SU-DHL-6 (cell line): ENCODE data around the gene KCNH4.

Experiments
- H2AFZ ChIP-seq: fragments of 200-600 bp; sonication (generic); 2 replicates; pipeline ENCODE4 v1.6.1; 2014; ENCODE audit warnings: low read depth, mild to moderate bottlenecking, moderate library complexity, mixed read lengths, antibody characterized with exemption, low read length; ENCODE audit not compliant: severe bottlenecking
- H3F3A ChIP-seq: fragments of 200-600 bp; shearing (Covaris generic); 2 replicates; pipeline ENCODE4 v1.6.0; 2016; ENCODE audit warnings: antibody characterized with exemption, mild to moderate bottlenecking; ENCODE audit not compliant: insufficient read depth
- H3K27ac ChIP-seq: fragments of 200-600 bp; sonication (generic); 2 replicates; pipeline ENCODE4 v1.5.1; 2016; ENCODE audit warnings: low read depth, mild to moderate bottlenecking, low read length, moderate library complexity, mixed read lengths
- H3K27me3 ChIP-seq: fragments of 200-600 bp; sonication (generic), shearing (Covaris generic); 2 replicates; pipeline ENCODE4 v1.6.0; 2014; ENCODE audit warnings: mild to moderate bottlenecking, low read length
- H3K36me3 ChIP-seq: fragments of 200-600 bp; sonication (generic); 2 replicates; pipeline ENCODE4 v1.6.1; 2014; ENCODE audit warnings: mild to moderate bottlenecking, low read length, mixed read lengths
- H3K4me2 ChIP-seq: fragments of 300-600, 200-600 bp; shearing (Covaris generic), sonication (generic); 2 replicates; pipeline ENCODE4 v1.6.0; 2014; ENCODE audit warnings: low read length, low read depth, mild to moderate bottlenecking; ENCODE audit not compliant: poor library complexity, severe bottlenecking
- H3K4me3 ChIP-seq: fragments of 200-600 bp; sonication (generic); 2 replicates; pipeline ENCODE4 v1.5.1; 2014; ENCODE audit warnings: antibody characterized with exemption, low read length, mild to moderate bottlenecking, mixed read lengths; ENCODE audit not compliant: insufficient read depth, poor library complexity, severe bottlenecking
- H3K79me2 ChIP-seq: fragments of 200-600 bp; sonication (generic); 2 replicates; pipeline ENCODE4 v1.6.1; 2014; ENCODE audit warnings: mild to moderate bottlenecking, low read length, moderate library complexity; ENCODE audit not compliant: insufficient read depth
- H3K9ac ChIP-seq: fragments of 200-600 bp; sonication (generic); 2 replicates; pipeline ENCODE4 v1.7.0; 2014; ENCODE audit warnings: mild to moderate bottlenecking, low read length
- H3K9me2 ChIP-seq: fragments of 200-600 bp; sonication (generic); replicated peaks from 2 replicates; pipeline ENCODE4 v1.6.1; 2014; ENCODE audit warnings: low read length; ENCODE audit not compliant: insufficient read depth
- H3K9me3 ChIP-seq: fragments of 200-600 bp; sonication (generic); 2 replicates; pipeline ENCODE4 v1.6.1; 2014; ENCODE audit warnings: low read length, mixed read lengths; ENCODE audit not compliant: insufficient read depth
- H4K20me1 ChIP-seq: fragments of 200-600 bp; sonication (generic); 2 replicates; pipeline ENCODE4 v1.6.1; 2014; ENCODE audit warnings: low read depth, mild to moderate bottlenecking, antibody characterized with exemption, low read length, moderate library complexity, mixed read lengths
- EZH2phosphoT487 ChIP-seq: fragments of 200-600 bp; sonication (generic), shearing (Covaris generic); conservative IDR thresholded peaks from 2 replicates; pipeline ENCODE4 v1.6.1; 2018; ENCODE audit warnings: mild to moderate bottlenecking, antibody characterized with exemption, low read length, moderate library complexity, mixed read lengths
- TF ChIP-seq, protein P1 (sequence below): fragments of 200-600 bp; sonication (generic); IDR thresholded peaks from one replicate; pipeline ENCODE4 v1.5.1; 2017; ENCODE audit warnings: antibody characterized with exemption, mild to moderate bottlenecking, low read length, moderate library complexity; ENCODE audit not compliant: insufficient read depth, poor library complexity, severe bottlenecking

Gene KCNH4

DNA sequence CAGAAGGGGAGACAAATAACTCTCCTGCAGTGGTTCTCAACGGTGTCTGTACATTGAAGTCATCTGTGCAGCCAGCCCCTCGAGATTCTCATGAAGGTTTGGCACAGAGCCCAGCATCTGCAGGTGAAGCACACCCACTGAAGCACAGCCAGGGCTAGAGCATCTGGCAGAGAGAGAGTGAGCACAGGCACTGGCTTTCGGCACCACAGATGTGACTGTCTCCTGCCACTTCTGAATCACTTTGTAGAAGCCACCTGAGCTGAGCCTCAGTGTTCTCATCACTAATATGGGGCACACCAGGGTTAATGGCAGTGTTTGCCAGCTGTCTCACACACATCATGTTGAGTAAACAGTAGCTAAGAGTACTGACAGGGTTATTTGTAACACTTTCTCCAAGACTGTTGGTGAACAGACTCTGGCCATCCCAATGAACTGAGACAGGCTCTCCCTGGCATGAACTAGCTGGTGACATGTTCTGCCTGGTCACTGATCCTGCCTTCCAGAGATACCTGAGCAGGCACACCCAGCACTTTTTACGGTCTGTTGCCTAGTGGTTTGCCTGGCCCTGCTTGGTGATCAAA is 47.4 kb downstream of the KCNH4 start:
- TF ChIP-seq EZH2phosphoT487: no peak
- TF ChIP-seq, protein P1, sequence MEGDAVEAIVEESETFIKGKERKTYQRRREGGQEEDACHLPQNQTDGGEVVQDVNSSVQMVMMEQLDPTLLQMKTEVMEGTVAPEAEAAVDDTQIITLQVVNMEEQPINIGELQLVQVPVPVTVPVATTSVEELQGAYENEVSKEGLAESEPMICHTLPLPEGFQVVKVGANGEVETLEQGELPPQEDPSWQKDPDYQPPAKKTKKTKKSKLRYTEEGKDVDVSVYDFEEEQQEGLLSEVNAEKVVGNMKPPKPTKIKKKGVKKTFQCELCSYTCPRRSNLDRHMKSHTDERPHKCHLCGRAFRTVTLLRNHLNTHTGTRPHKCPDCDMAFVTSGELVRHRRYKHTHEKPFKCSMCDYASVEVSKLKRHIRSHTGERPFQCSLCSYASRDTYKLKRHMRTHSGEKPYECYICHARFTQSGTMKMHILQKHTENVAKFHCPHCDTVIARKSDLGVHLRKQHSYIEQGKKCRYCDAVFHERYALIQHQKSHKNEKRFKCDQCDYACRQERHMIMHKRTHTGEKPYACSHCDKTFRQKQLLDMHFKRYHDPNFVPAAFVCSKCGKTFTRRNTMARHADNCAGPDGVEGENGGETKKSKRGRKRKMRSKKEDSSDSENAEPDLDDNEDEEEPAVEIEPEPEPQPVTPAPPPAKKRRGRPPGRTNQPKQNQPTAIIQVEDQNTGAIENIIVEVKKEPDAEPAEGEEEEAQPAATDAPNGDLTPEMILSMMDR: no peak
- Histone ChIP-seq H3K36me3 (no peaks in the 10 kb centered on the region), H3K27ac (peak overlapping the region; percentile 80), H3K9me2 (no peaks in the 10 kb centered on the region), H2AFZ (no peak overlapping the region), H3F3A (peaks cover 24% of the 10 kb centered on the region), H3K27me3 (no peaks in the 10 kb centered on the region), H3K9ac (no peak overlapping the region; the same call in 1 of the 2 replicates), H3K4me3 (no peak overlapping the region), H3K4me2 (peak overlapping the region; percentile 40), H4K20me1 (peaks cover 13% of the 10 kb centered on the region; the same call in 1 of the 2 replicates), H3K79me2 (peaks cover 60% of the 10 kb centered on the region), H3K9me3 (no peaks in the 10 kb centered on the region)

DNA sequence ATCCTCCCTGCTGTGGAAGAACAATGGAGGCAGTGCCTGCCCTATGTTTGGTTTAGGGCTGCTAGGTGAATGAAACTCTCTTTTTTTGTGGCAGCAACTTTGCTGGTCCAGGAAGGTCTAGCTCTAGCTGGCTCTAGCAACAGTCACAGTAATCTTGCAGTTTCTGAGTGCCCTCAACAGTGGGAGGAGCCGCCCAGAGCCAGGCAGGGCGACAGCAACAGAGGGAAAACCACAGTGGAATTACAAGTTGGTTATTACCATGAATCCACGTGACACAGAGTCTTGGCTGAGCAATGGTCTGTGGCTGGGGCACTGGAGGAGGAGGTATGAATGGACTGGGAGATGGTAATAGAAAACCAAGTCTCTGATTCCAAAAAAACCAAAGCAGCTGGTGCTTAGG is 48.0 kb downstream of the KCNH4 start:
- peaks cover 54% of the 10 kb centered on the region for H3K79me2 ChIP-seq
- no peaks in the 10 kb centered on the region for H3K36me3 ChIP-seq
- no peak overlapping the region for H2AFZ ChIP-seq
- TF ChIP-seq, protein P1: no peak
- TF ChIP-seq EZH2phosphoT487: no peak
- H3K9me3 ChIP-seq: no peaks in the 10 kb centered on the region
- H3K4me3 ChIP-seq: no peak overlapping the region
- H3K4me2 ChIP-seq: peak overlapping the region; percentile 40
- H4K20me1 ChIP-seq: peaks cover 13% of the 10 kb centered on the region; the same call in 1 of the 2 replicates
- no peaks in the 10 kb centered on the region for H3K9me2 ChIP-seq
- peak overlapping the region; percentile 29 for H3K9ac ChIP-seq
- no peaks in the 10 kb centered on the region for H3K27me3 ChIP-seq
- H3K27ac ChIP-seq: peak overlapping the region; percentile 80
- H3F3A ChIP-seq: peaks cover 24% of the 10 kb centered on the region

DNA sequence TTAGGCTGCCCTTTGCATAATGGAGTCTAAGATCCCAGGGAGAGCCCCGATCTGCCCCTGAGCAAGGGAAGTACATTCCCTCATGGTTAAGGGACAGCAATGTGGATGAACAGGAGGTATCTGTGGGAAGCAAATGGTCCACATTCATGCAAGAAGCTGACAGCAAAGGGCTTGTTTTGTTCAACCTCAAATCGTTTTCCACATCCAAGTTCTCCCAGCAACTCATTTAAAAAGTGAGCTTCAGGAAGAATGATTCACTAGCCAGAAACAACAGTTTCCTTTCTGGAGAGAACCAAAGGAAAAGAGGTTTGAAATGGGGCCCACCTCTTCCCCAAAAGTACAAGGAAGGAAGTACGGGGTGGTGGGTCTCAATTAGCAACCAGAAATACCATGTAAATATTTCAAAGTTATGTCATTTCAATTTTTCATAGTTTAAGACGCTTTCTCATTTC is 48.9 kb downstream of the KCNH4 start:
- TF ChIP-seq, protein P1: no peak
- TF ChIP-seq EZH2phosphoT487: no peak
- H3K79me2 ChIP-seq: peaks cover 47% of the 10 kb centered on the region
- H3K9me3 ChIP-seq: no peaks in the 10 kb centered on the region
- H4K20me1 ChIP-seq: peaks cover 13% of the 10 kb centered on the region; the same call in 1 of the 2 replicates
- no peak overlapping the region for H2AFZ ChIP-seq
- peaks cover 26% of the 10 kb centered on the region for H3F3A ChIP-seq
- H3K27ac ChIP-seq: peak overlapping the region; percentile 80
- H3K9me2 ChIP-seq: no peaks in the 10 kb centered on the region
- no peak overlapping the region for H3K9ac ChIP-seq
- no peaks in the 10 kb centered on the region for H3K27me3 ChIP-seq
- peaks cover 8% of the 10 kb centered on the region for H3K36me3 ChIP-seq
- no peak overlapping the region for H3K4me3 ChIP-seq
- H3K4me2 ChIP-seq: peak overlapping the region; percentile 40
